Right cardiac atrium (tissue), 5 donors: ENCODE measurements around the gene GAREM1. TPM values are rescaled to one million over a fixed set of nuclear protein-coding genes. Genes with fewer than 3 reads are reported as not detected.
A peak's percentile ranks its signal among the peaks of the same experiment; 100 is the strongest.

Source experiments
- ATAC-seq, 2 donors: fragments of 200-7000 bp; cut with Tn5 transposase; one replicate each; pipeline versions ENCODE4 v1.8.0 to v1.9.1; 2020; ENCODE audit warnings: moderate library complexity in 2 of 2, mild to moderate bottlenecking in 1 of 2
- DNase-seq, 3 donors: peaks; one replicate each; pipeline ENCODE4 v3.0.0-alpha.2; 2020
- H3K27ac ChIP-seq: one replicate; pipeline ENCODE4 v1.5.1; 2013; ENCODE audit warnings: mild to moderate bottlenecking, low read length, control low read depth, moderate library complexity
- H3K27me3 ChIP-seq: one replicate; pipeline ENCODE4 v1.6.1; 2013; ENCODE audit not compliant: control insufficient read depth, insufficient read depth
- H3K4me1 ChIP-seq: one replicate; pipeline ENCODE4 v1.6.1; 2013; ENCODE audit warnings: low read length; ENCODE audit not compliant: control insufficient read depth, insufficient read depth
- H3K4me3 ChIP-seq: one replicate; pipeline ENCODE4 v1.5.1; 2013; ENCODE audit warnings: low read length, control low read depth
- H3K9me3 ChIP-seq: one replicate; pipeline ENCODE4 v1.6.1; 2013; ENCODE audit warnings: low read length; ENCODE audit not compliant: control insufficient read depth
- WGBS: extraction: QIAGEN DNeasy Blood & Tissue Kit; methylation state at CpG from one replicate; pipeline ENCODE4 v1.1.7; 2013; 5-methylcytosine and 5-hydroxymethylcytosine counted together
- intact Hi-C, 4 donors: fragments of 100-400 bp; cut with DNase I; formaldehyde crosslinking; loops; one replicate each; pipeline versions ENCODE4 v1.11.0 to v1.14.0; 2022 to 2023
- polyA plus RNA-seq: library from polyadenylated mRNA; stranded (reverse); fragments of 200-250 nt; gene quantifications from one replicate; pipeline ENCODE4 v1.2.3, GENCODE V29; 2013
- total RNA-seq, 4 donors: library from RNA; stranded (reverse); fragmentation: NEBNext Ultra II Directional; extraction: Animal tissue kit (Norgen Biotek cat#: 25700); gene quantifications; one replicate each; pipeline ENCODE4 v1.2.1, GENCODE V29; 2021
- donor health status: healthy with polysubstance abuse.
- donor health status: DM: no; HTN: yes; CAD: no.
- donor health status: DM: no; HTN: no; CAD: no.
- donor health status: DM: no; HTN: yes; CAD: no; lungs with severe emphysema.
- donor health status: DM: yes; HTN: yes; CAD: no.

Gene GAREM1
- total and polyA plus RNA-seq, 5 donors: 2.9 to 14.8 (median 12.7) TPM

DNA sequence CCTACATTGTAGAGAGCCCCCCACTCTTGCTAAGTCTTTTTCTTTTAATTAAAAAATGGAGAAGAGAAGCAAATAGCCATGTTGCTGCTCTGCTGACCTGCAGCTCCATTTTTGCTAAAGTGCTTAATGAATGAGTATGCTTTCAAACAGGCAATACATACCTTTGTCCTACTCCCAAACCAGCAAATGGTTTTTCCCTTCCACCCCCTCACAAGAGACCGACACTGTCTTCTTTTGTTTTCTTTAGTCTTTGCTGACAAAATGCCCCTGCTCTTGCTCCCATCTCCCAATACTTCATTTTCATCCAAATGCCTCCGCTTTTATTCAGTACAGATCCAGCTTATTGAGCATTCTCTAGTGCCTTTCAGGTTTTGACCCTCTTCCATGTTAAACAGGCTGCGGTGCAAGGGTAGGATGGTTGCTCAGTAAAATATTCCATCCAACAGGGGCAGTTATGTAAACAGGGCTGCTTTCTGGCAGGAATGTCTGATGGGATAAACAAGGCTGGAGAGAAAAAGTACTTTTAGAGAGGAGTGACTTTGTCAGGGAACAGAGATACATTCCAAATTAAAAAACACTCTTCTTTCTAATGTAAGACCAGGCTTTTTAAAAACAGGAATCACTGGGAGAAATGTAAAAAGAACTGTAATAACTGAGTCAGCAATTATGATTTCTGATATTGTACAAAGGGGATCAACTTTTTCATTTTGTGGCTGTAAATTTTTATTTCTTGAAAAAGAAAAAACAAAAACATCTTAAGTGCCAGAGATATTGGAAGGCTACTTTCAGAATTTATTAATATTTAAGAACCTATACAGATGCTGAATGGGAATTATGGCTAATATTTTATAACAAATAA is 144.0 kb downstream of the GAREM1 start:
- Histone ChIP-seq H3K4me1 (peaks cover 3% of the 10 kb centered on the region), H3K4me3 (no peak overlapping the region), H3K27ac (no peak overlapping the region), H3K9me3 (no peaks in the 10 kb centered on the region), H3K27me3 (no peaks in the 10 kb centered on the region)
- DNase-seq (no peak), ATAC-seq (peak in 1 of 2 donors; percentile 41)
- 55% methylated on average over 3 of the region's 3 CpGs for WGBS
- intact Hi-C loops: no loop called here

DNA sequence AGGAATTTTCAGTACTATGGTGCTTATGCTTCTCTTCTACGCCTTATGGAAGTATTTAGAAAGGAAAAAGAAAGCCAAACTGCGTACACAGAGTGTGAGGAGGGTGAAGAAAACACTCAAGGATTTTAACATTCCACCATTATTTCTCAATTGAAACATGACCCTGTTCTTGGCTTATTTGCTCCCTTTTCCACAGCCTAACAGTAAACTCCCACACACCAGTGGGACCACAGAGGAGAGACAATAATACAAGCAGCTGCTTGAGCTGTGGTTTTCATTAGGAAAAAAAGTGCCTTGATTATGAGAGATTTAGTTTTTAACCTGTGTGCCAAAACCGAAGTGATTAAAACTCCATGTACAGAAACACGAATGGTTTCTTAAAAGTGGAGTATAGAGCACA is 146.5 kb downstream of the GAREM1 start:
- no peak overlapping the region for H3K4me3 ChIP-seq
- H3K27ac ChIP-seq: peak overlapping the region; percentile 57
- H3K9me3 ChIP-seq: no peaks in the 10 kb centered on the region
- DNase-seq (no peak), ATAC-seq (peak; percentile 71 to 83)
- 53% methylated on average over 4 of the region's 4 CpGs for WGBS
- H3K4me1 ChIP-seq: peaks cover 3% of the 10 kb centered on the region
- H3K27me3 ChIP-seq: no peaks in the 10 kb centered on the region
- intact Hi-C loops: no loop called here

DNA sequence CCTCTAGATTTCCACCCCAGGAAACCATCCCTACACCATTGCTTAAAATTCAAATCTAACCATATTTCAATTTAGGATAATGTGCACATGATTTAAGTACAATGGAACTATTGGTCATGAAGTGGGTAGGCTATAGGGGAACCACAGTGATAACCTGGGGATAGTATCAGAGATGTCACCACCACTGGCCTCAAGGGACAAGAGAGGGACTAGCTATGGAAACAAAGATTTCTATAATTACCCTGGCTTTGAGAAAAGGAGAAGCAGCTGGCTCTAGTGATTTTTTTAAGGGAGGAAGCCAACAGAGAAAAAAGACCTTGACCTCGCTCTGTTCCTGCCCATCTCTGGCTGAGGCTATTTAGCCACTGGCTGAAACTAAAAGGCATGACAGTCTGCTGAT is 148.9 kb downstream of the GAREM1 start:
- 74% methylated on average over 1 of the region's 1 CpG for WGBS
- no peaks in the 10 kb centered on the region for H3K9me3 ChIP-seq
- DNase-seq (no peak), ATAC-seq (no peak)
- no peaks in the 10 kb centered on the region for H3K27me3 ChIP-seq
- intact Hi-C loops: no loop called here
- peaks cover 7% of the 10 kb centered on the region for H3K4me1 ChIP-seq
- H3K4me3 ChIP-seq: no peak overlapping the region
- H3K27ac ChIP-seq: no peak overlapping the region

DNA sequence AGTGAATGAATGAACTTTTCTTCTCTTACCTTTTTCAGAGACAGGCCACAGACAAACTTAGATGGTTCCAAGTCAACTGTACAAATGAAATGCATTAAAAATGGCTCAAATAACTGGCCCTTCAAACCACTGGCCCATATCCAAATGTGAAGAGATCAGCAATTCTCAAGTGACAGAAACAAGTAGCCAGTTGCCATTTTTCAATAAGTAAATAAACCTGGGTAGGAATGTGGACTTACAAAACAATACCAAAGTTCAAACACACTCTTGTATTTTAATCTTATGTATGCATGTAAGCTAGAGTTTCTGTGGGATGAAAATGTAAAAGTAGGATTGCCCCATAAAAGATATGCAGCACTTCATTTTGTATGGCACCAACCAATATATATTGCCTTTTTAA is 151.6 kb downstream of the GAREM1 start:
- intact Hi-C loops: no loop called here
- H3K27me3 ChIP-seq: no peaks in the 10 kb centered on the region
- H3K27ac ChIP-seq: no peak overlapping the region
- no peak for DNase-seq
- H3K4me1 ChIP-seq: peaks cover 4% of the 10 kb centered on the region
- no peak overlapping the region for H3K4me3 ChIP-seq
- no peak for ATAC-seq
- H3K9me3 ChIP-seq: no peaks in the 10 kb centered on the region

DNA sequence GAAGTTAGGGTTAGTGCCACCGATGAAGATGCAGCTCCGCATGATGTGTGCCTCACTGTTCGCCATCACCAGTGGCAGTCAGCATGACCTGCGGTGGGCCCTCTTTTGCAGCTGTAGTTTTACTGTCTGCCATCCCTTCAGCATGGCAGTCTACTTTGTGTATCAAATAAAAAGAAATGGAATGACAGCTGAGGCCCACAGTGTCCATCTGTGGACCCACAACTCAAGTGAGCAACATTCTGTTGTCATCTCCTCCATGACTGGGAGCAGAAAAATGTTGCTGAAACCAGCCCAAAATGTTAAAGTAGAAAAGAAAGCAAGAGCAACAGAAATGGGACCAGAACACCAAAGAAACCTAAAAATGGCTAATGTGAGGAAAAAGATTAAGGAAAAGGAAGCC is 152.1 kb downstream of the GAREM1 start:
- no peak for ATAC-seq
- intact Hi-C loops: no loop called here

DNA sequence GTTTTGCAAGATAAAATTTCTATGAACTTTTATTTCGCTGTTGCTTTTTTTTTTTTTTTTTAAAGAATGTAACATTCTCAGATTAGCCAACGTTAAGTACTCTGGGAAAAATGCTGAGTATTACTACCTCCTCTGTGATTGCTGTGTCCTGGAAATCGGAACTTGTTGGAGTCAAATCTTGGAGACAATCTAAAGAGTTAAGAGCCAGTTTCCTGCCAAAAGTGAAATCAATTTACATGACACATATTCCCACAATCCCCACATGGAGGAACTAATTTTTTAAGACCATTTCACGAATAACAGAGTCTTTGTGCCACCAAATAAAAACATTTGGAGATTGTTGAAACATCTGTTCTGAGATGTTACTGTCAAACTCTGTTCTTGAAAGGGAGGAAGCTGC is 153.0 kb downstream of the GAREM1 start:
- WGBS: 31% methylated on average over 4 of the region's 4 CpGs
- H3K9me3 ChIP-seq: no peaks in the 10 kb centered on the region
- H3K4me1 ChIP-seq: peaks cover 4% of the 10 kb centered on the region
- no peaks in the 10 kb centered on the region for H3K27me3 ChIP-seq
- ATAC-seq: peak in 1 of 2 donors; percentile 37
- no peak for DNase-seq
- no peak overlapping the region for H3K27ac ChIP-seq
- intact Hi-C loops: no loop called here
- H3K4me3 ChIP-seq: no peak overlapping the region

More for the DNA sequence above, 152.1 kb downstream of the GAREM1 start:
- no peak for DNase-seq
- H3K27ac ChIP-seq: no peak overlapping the region
- no peaks in the 10 kb centered on the region for H3K27me3 ChIP-seq
- 96% methylated on average over 4 of the region's 4 CpGs for WGBS
- H3K4me1 ChIP-seq: peaks cover 4% of the 10 kb centered on the region
- no peaks in the 10 kb centered on the region for H3K9me3 ChIP-seq
- no peak overlapping the region for H3K4me3 ChIP-seq

DNA sequence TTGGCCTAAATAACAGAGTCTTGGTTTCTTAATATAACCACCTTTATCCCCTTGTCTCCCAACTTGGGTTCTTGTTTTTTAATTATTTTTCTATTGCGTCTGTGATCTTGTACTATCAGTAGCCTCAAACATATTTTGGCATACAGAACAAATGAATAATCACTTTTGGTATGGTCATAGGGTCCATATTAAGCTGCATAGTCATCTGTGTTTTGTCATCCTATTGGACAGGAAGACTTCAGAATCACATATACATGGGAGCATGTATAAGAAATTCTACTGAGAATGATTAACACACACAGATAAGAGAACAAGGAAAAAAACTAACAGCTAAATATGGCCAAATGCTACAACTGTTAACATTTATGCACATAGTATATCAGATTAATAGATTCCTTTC is 154.8 kb downstream of the GAREM1 start:
- ATAC-seq: no peak
- Histone ChIP-seq H3K27ac (no peak overlapping the region), H3K9me3 (no peaks in the 10 kb centered on the region), H3K4me3 (no peak overlapping the region), H3K27me3 (no peaks in the 10 kb centered on the region), H3K4me1 (peaks cover 4% of the 10 kb centered on the region)
- intact Hi-C loops: no loop called here
- no peak for DNase-seq
- WGBS: 72% methylated on average over 1 of the region's 1 CpG

DNA sequence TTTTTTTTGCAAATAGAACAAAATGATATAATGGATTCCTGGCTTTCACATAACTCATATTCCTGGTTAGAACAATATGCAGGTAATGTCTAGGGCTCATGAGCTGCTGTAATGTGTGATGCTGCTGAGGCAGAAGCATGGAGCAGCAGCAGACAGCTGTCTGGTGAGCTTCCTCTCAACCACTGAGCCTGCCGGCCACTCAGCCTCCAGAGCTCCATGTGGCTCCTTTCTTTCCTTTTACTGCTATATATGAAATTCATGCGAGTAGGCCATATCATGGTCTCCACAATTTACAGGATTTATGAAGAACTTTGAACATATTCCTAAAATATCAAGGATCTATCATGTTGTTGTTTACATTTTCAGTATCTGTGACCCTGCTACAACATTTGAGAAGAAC is 159.9 kb downstream of the GAREM1 start:
- Histone ChIP-seq H3K4me3 (no peak overlapping the region), H3K27me3 (no peaks in the 10 kb centered on the region), H3K27ac (no peak overlapping the region), H3K4me1 (peaks cover 2% of the 10 kb centered on the region), H3K9me3 (no peaks in the 10 kb centered on the region)
- 54% methylated on average over 2 of the region's 2 CpGs for WGBS
- ATAC-seq: no peak
- intact Hi-C loops: no loop called here
- no peak for DNase-seq

DNA sequence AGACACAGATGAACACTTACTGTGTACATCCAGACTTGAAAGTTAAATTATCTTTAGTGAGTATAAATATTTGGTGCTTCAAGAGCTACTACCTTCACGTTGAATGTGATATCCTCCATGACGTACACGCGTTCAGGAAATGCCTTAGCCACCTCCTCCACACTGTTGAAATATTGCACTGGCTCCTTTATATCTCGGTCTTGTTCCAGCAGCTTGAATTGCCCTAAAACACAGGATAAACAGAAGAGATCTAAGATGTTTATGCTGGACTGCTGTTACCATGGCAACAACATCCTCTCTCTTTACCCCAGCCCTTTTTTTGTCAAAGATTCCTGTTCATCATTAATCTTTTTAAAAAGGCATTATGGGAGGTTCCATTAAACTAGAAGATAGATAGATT is 160.6 kb downstream of the GAREM1 start:
- ATAC-seq (peak; percentile 69 to 82), DNase-seq (no peak)
- intact Hi-C loops: no loop called here
- Histone ChIP-seq H3K9me3 (no peaks in the 10 kb centered on the region), H3K27me3 (no peaks in the 10 kb centered on the region), H3K4me1 (peaks cover 2% of the 10 kb centered on the region), H3K27ac (no peak overlapping the region), H3K4me3 (no peak overlapping the region)
- 24% methylated on average over 5 of the region's 5 CpGs for WGBS

DNA sequence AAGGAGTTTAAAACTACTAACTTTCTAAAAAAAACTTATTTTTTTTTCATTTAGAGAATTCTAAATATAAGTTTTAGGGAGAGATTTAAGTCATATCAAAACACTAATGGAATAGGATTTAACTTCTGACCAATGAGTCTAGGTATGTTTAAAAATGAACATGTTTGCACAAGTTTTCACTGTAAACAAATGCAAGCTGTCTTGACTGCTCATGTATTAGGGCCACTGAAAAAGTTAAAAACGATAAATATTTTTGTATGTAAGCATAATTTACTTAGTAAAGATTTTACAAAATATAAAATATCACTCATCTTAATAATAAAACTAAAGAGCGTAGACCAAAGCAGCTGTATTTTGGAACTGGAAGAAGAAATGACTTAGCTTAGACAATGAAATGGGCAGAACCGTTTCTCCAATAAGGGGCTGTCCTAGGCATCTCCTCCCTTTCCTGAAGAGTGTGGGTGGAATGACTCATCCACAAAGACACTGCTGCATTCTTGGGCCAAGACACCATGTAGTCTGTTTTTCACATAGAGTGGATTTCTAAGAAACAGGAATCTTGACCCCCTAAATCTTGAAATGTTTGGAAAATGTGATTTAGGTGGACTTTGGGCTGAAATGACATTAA is 162.1 kb downstream of the GAREM1 start:
- no peak overlapping the region for H3K27ac ChIP-seq
- 47% methylated on average over 3 of the region's 3 CpGs for WGBS
- peak; percentile 87 to 96 for ATAC-seq
- peaks cover 2% of the 10 kb centered on the region for H3K4me1 ChIP-seq
- no peak overlapping the region for H3K4me3 ChIP-seq
- DNase-seq: no peak
- H3K27me3 ChIP-seq: no peaks in the 10 kb centered on the region
- H3K9me3 ChIP-seq: no peaks in the 10 kb centered on the region
- intact Hi-C loops: no loop called here

DNA sequence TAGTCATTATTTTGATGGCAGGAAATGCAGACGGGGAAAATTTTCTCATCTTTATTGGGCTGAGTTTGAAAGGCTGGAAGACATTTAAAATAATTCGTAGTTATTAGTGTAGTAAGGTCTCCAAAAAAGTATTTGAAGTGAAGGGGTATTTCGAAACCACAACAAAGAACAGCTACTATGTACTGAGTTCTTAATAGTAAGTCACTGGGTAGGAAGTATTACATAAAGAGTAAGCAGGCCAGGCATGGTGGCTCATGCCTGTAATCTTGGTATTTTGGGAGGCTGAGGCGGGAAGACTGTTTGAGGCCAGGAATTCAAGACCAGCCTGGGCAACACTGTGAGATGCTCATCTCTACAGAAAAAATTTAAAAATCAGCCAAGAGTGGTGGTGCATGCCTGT is 167.3 kb downstream of the GAREM1 start:
- intact Hi-C loops: no loop called here
- 85% methylated on average over 4 of the region's 4 CpGs for WGBS
- H3K9me3 ChIP-seq: no peaks in the 10 kb centered on the region
- DNase-seq (peak in 1 of 3 donors; percentile 28), ATAC-seq (no peak)
- H3K4me3 ChIP-seq: no peak overlapping the region
- no peak overlapping the region for H3K27ac ChIP-seq
- peaks cover 6% of the 10 kb centered on the region for H3K4me1 ChIP-seq
- no peaks in the 10 kb centered on the region for H3K27me3 ChIP-seq
